Myometrial cell (primary cell): ENCODE measurements around the gene AKR1B15. TPM values are rescaled to one million over a fixed set of nuclear protein-coding genes. Genes with fewer than 3 reads are reported as not detected.

Source experiments
- total RNA-seq: library from RNA; depleted of rRNA; stranded (reverse); fragments of >200 nt; gene quantifications from 2 replicates; pipeline ENCODE4 v1.2.3, GENCODE V29; 2015

Gene AKR1B15
- total RNA-seq, result not detected in 2 replicates

GRCh38 chr7:134548877-134549276 is at the start of gene AKR1B15:
AKR1B15 (plus strand) TSS chr7:134549110; CDS start chr7:134564620, 15,510 bp downstream.

Other genes with a start within 250 kb of the AKR1B15 start
- gene SLC35B4, start 232.2 kb upstream of the AKR1B15 start, total RNA-seq, result 12.7 and 12.9 TPM in 2 replicates
- gene AKR1B1, start 90.0 kb upstream of the AKR1B15 start, total RNA-seq, result 37.7 and 47.6 TPM in 2 replicates
- 0.18 and 0.29 TPM in 2 replicates for gene AKR1B10, start 21.5 kb upstream of the AKR1B15 start, total RNA-seq
- 25.0 and 29.4 TPM in 2 replicates for gene BPGM, start 97.7 kb downstream of the AKR1B15 start, total RNA-seq
- gene CALD1, start 230.5 kb downstream of the AKR1B15 start, total RNA-seq, result 253 and 265 TPM in 2 replicates